Body of pancreas (tissue), 4 donors: Measurements from ENCODE around the gene MEIOSIN. TPM values are rescaled to one million over a fixed set of nuclear protein-coding genes. Genes with fewer than 3 reads are reported as not detected.

Experiments used
- ATAC-seq: fragments of 150-250 bp; one replicate; pipeline ENCODE4 v1.9.1; 2016
- DNase-seq, 4 donors: peaks; one replicate each; pipeline ENCODE4 v3.0.0-alpha.2; 2019
- H3K27ac ChIP-seq, 4 donors: fragments of 200-600 bp; sonication (generic); 1 replicate in 3 of 4; 2 replicates in 1 of 4; pipeline versions ENCODE4 v1.5.1 to v1.6.1; 2016 to 2019; ENCODE audit warnings: mild to moderate bottlenecking in 1 of 4, mixed read lengths in 1 of 4, moderate library complexity in 1 of 4
- H3K27me3 ChIP-seq, 2 donors: fragments of 200-600 bp; sonication (generic); one replicate each; pipeline ENCODE4 v1.6.0; 2016; ENCODE audit warnings: mild to moderate bottlenecking in 1 of 2
- H3K36me3 ChIP-seq, 2 donors: fragments of 200-600 bp; sonication (generic); replicated peaks in 1 of 2; 2 replicates each; pipeline ENCODE4 v1.5.1; 2016; ENCODE audit warnings: low read depth in 2 of 2; ENCODE audit not compliant: insufficient read depth in 1 of 2
- H3K4me1 ChIP-seq: fragments of 200-600 bp; sonication (generic); one replicate; pipeline ENCODE4 v1.6.0; 2016
- H3K4me3 ChIP-seq, 2 donors: fragments of 200-600 bp; sonication (generic); 1 replicate in 1 of 2; 2 replicates in 1 of 2; pipeline ENCODE4 v1.5.1; 2016 to 2019
- H3K9me3 ChIP-seq, 3 donors: fragments of 200-600 bp; sonication (generic); 1 replicate in 2 of 3; 2 replicates in 1 of 3; pipeline ENCODE4 v1.5.1; 2016
- POLR2A ChIP-seq, 3 donors: fragments of 450-650 bp; IDR thresholded peaks; one replicate each; pipeline ENCODE4 v1.6.1; 2016; ENCODE audit warnings: antibody characterized with exemption in 3 of 3, mild to moderate bottlenecking in 2 of 3
- WGBS, 2 donors: methylation state at CpG; one replicate each; pipeline ENCODE4 v1.1.5; 2017; 5-methylcytosine and 5-hydroxymethylcytosine counted together
- intact Hi-C: fragments of 100-400 bp; cut with DNase I; formaldehyde crosslinking; loops from one replicate; pipeline ENCODE4 v1.15.1; 2023
- total RNA-seq, 2 donors: library from RNA; depleted of rRNA; stranded (reverse); fragments of >200 nt; gene quantifications; one replicate each; pipeline ENCODE4 v1.1.0, GENCODE V29; 2016
- TF ChIP-seq, protein P1 (sequence below), 7 experiments: fragments of 450-650 bp in 4 of 7; fragments of 200-600 bp in 3 of 7; sonication (generic) in 3 of 7; IDR thresholded peaks; one replicate each; pipeline ENCODE4 v1.5.1; 2016 to 2019; ENCODE audit warnings: antibody characterized with exemption in 7 of 7

The MEIOSIN gene
- total RNA-seq, 2 donors from 2014 or later, result not detected

DNA sequence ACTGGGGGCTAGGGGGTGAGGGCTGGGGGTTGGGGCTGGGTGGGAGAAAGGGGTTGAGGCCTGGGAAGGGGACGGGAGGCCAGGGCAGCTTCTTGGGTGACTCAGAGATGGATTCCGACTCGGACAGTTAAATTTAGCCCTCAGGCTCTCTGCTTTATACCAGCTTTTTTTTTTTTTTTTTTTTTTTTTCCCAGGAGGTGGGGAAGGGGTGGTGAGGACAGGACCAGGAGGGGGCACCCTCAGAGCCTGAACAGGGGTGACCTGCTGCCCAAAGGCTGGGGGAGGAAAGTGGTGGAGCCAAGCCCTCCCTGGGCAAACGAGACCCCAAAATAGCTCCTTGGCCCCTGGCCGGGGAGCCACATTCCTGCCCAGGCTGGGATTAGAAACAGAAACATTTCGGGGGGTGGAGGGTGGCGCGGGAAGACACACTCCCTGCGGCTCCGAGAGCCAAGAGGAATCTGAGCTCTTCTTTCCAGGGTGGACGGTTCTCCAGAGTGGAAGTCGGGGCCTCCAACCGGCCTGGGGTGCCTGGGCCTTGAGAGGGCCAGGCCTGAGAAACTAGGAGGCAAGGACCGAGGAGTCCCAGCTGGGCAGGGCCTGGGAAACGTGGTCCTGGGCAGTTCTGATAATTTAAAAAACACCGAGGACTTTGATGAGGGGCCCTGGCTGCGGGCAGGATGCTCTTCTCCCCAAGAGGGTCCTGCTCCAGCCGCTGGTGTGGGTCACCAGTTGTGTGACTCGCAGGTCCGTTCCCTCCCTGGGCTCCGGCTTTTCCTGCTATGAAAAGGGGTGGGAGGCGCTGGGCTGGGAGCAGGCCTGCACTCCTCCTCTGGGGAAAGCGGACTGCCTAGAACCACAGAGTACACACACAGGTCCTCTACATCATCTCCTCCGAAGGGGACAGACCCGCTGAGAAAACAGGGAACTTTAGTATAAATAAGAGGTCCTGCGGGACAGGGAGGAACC, 49.9 kb downstream of the MEIOSIN start:
- Histone ChIP-seq H3K4me3 (no peak overlapping the region), H3K36me3 (peaks cover 0 to under 1% of the 10 kb centered on the region in 2 donors), H3K27me3 (no peaks in the 10 kb centered on the region), H3K4me1 (peaks cover 45% of the 10 kb centered on the region), H3K27ac (peak overlapping the region; percentile 70 to 90 (median 86)), H3K9me3 (no peaks in the 10 kb centered on the region)
- WGBS, 2 donors, result 77 to 80% methylated on average over 22 to 26 of the region's 26 CpGs
- TF ChIP-seq, protein P1, sequence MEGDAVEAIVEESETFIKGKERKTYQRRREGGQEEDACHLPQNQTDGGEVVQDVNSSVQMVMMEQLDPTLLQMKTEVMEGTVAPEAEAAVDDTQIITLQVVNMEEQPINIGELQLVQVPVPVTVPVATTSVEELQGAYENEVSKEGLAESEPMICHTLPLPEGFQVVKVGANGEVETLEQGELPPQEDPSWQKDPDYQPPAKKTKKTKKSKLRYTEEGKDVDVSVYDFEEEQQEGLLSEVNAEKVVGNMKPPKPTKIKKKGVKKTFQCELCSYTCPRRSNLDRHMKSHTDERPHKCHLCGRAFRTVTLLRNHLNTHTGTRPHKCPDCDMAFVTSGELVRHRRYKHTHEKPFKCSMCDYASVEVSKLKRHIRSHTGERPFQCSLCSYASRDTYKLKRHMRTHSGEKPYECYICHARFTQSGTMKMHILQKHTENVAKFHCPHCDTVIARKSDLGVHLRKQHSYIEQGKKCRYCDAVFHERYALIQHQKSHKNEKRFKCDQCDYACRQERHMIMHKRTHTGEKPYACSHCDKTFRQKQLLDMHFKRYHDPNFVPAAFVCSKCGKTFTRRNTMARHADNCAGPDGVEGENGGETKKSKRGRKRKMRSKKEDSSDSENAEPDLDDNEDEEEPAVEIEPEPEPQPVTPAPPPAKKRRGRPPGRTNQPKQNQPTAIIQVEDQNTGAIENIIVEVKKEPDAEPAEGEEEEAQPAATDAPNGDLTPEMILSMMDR (IDR thresholded peaks at IDR 0.05), result no peak
- no peak for TF ChIP-seq POLR2A (IDR thresholded peaks at IDR 0.05)
- intact Hi-C loops, result no loop called here
- DNase-seq (no peak), ATAC-seq (no peak)

DNA sequence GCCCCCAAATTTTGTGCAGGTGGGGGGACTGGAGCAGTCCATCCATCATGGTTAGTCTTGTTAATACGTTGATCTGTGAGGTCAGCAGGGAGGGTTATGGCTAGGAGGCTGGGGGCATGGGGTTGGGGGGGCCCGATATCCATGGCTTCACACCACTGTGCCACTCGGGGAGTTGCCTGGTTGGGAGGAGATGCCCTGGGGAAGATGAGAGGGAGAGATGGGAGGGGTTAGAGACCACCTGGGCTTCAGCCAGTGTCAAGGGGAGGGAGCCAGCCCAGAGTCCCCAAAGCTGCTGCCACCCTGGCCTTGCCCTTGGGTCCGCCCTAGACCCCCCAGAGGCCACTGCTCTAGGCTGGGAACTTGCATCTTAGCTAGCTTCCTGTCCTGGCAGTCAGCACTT, 50.9 kb downstream of the MEIOSIN start:
- Histone ChIP-seq H3K9me3 (no peaks in the 10 kb centered on the region), H3K4me1 (peaks cover 35% of the 10 kb centered on the region), H3K36me3 (peaks cover 0 to 4% of the 10 kb centered on the region in 2 donors), H3K4me3 (no peak overlapping the region), H3K27me3 (no peaks in the 10 kb centered on the region), H3K27ac (no peak overlapping the region)
- no peak for DNase-seq
- intact Hi-C loops, result no loop called here
- no peak for TF ChIP-seq POLR2A (IDR thresholded peaks at IDR 0.05)
- TF ChIP-seq, protein P1 (IDR thresholded peaks at IDR 0.05), result no peak
- no peak for ATAC-seq
- 78 to 79% methylated on average over 3 to 4 of the region's 4 CpGs for WGBS, 2 donors

DNA sequence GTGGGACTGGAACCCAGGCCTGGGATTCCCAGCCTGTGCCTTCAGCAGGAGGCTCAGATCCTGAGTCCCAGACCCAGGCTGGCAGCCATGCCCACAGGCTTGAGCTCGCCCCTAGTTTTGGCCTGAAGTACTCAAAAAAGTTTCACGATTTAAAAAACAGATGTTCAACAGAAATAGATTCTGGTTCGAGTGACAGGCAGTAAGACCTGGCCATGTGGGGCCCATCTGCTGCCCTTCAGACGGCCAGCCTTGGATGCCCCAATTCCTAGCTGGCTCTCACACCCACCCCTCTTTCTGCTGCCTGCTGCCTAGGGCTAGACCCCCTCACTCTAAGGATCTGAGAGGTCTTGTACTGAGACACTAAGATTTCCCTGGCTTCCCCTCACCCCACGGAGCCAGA, 51.9 kb downstream of the MEIOSIN start:
- Histone ChIP-seq H3K4me3 (no peak overlapping the region), H3K9me3 (no peaks in the 10 kb centered on the region), H3K27me3 (no peaks in the 10 kb centered on the region), H3K27ac (no peak overlapping the region), H3K4me1 (peaks cover 26% of the 10 kb centered on the region), H3K36me3 (peaks cover 0 to 7% of the 10 kb centered on the region in 2 donors)
- TF ChIP-seq, protein P1 (IDR thresholded peaks at IDR 0.05), result no peak
- TF ChIP-seq POLR2A (IDR thresholded peaks at IDR 0.05), result no peak
- ATAC-seq (no peak), DNase-seq (no peak)
- intact Hi-C loops, result no loop called here
- 83 to 90% methylated on average over 2 to 5 of the region's 5 CpGs for WGBS, 2 donors

DNA sequence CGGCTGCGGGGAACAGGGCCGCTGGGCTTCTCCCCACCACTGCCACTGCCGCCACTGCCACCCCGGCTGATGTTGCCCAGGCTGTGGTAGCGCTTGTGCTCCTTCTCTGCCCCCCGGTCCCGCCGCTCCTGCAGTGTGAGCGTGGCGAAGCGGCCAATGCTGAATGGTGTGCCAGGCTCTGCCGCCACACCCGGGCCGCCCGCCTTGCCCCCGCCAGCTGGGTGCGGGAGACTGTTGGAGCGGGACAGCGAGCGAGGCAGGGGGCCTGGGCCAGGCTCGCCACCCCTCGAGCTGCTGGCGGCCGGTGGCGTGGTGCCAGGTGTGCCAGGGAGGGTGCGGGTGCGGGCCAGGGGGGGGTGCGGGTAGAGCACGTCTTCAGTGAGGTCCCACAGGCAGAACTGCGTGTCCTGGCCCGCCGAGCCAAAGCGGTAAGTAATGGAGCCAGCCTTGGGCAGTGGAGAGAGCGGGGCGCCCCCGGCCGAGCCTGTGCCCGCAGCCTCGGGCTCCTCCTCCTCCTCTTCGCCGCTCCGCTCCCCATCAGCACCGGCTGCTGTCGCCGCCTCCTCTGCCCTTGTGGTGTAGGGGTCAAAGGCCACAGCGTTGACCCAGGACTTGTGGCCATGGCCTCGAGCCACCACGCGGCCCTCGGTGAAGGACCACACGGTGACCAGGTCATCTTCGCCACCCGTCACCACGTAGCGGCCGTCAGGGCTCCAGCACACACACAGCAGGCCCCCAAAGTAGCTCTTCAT, 52.7 kb downstream of the MEIOSIN start:
- ATAC-seq (no peak), DNase-seq (no peak)
- 89 to 93% methylated on average over 28 to 57 of the region's 57 CpGs for WGBS, 2 donors
- no peak overlapping the region for H3K27ac ChIP-seq
- intact Hi-C loops, result no loop called here
- H3K36me3 ChIP-seq, result peaks cover 0 to 7% of the 10 kb centered on the region in 2 donors
- no peaks in the 10 kb centered on the region for H3K9me3 ChIP-seq
- H3K27me3 ChIP-seq, result no peaks in the 10 kb centered on the region
- no peak overlapping the region for H3K4me3 ChIP-seq
- TF ChIP-seq, protein P1 (IDR thresholded peaks at IDR 0.05), result no peak
- TF ChIP-seq POLR2A (IDR thresholded peaks at IDR 0.05), result no peak
- H3K4me1 ChIP-seq, result peaks cover 21% of the 10 kb centered on the region
